Gastrocnemius medialis (tissue), 4 donors: ENCODE results near the gene RAB6D. TPM values are rescaled to one million over a fixed set of nuclear protein-coding genes. Genes with fewer than 3 reads are reported as not detected.
"Not testable (repeated sequence)": the region's sequence is repeated elsewhere in the genome, so short reads cannot be mapped to it uniquely, and the experiment has no call there.

Experiments used
- ATAC-seq, 2 donors: fragments of 150-250 bp; one replicate each; pipeline ENCODE4 v1.9.1; 2016
- DNase-seq, 2 donors: peaks; one replicate each; pipeline ENCODE4 v3.0.0-alpha.2; 2019
- H3K27ac ChIP-seq, 4 donors: fragments of 200-600 bp; sonication (generic); 1 replicate in 1 of 4; 2 replicates in 3 of 4; pipeline ENCODE4 v1.5.1; 2016 to 2018; ENCODE audit warnings: mild to moderate bottlenecking in 2 of 4, moderate library complexity in 1 of 4
- H3K27me3 ChIP-seq, 3 donors: fragments of 200-600 bp; sonication (generic) in 2 of 3; 1 replicate in 1 of 3; 2 replicates in 2 of 3; pipeline versions ENCODE4 v1.5.1 to v1.6.0; 2016 to 2019; ENCODE audit warnings: mild to moderate bottlenecking in 1 of 3, moderate library complexity in 1 of 3
- H3K36me3 ChIP-seq, 2 donors: fragments of 200-600 bp; sonication (generic) in 1 of 2; one replicate each; pipeline ENCODE4 v1.5.1; 2017 to 2018
- H3K4me1 ChIP-seq, 2 donors: fragments of 200-600 bp; sonication (generic) in 1 of 2; one replicate each; pipeline ENCODE4 v1.5.1; 2016 to 2017; ENCODE audit warnings: mild to moderate bottlenecking in 2 of 2
- H3K4me3 ChIP-seq, 4 donors: fragments of 200-600 bp; sonication (generic) in 3 of 4; 1 replicate in 1 of 4; 2 replicates in 3 of 4; pipeline ENCODE4 v1.5.1; 2016 to 2019; ENCODE audit warnings: mild to moderate bottlenecking in 2 of 4
- H3K9me3 ChIP-seq, 3 donors: fragments of 200-600 bp; sonication (generic) in 2 of 3; 1 replicate in 1 of 3; 2 replicates in 2 of 3; pipeline ENCODE4 v1.5.1; 2016 to 2019
- CTCF ChIP-seq, 5 experiments: fragments of 450-650 bp in 3 of 5; fragments of 200-600 bp in 2 of 5; sonication (generic) in 2 of 5; IDR thresholded peaks in 4 of 5; conservative IDR thresholded peaks in 1 of 5; 1 replicate in 4 of 5; 2 replicates in 1 of 5; pipeline ENCODE4 v1.5.1; 2016 to 2019; ENCODE audit warnings: antibody characterized with exemption in 5 of 5, mild to moderate bottlenecking in 3 of 5, moderate library complexity in 3 of 5
- POLR2A ChIP-seq, 2 donors: fragments of 450-650 bp; IDR thresholded peaks; one replicate each; pipeline ENCODE4 v1.6.1; 2017; ENCODE audit warnings: antibody characterized with exemption in 2 of 2, mild to moderate bottlenecking in 2 of 2, moderate library complexity in 2 of 2
- in situ Hi-C, 4 donors: fragments of 200-750 bp; cut with MboI; loops; one replicate each; pipeline versions ENCODE4 v1.15.0 to v1.8.0; 2017; ENCODE audit warnings: low sequenced_read_pairs in 4 of 4
- intact Hi-C: fragments of 100-400 bp; cut with DNase I; formaldehyde crosslinking; loops from one replicate; pipeline ENCODE4 v1.15.1; 2023; ENCODE audit warnings: low total_unique reads
- total RNA-seq, 4 donors: library from RNA; depleted of rRNA; stranded (reverse); fragments of >200 nt; gene quantifications; one replicate each; pipeline versions ENCODE4 v1.1.0 to v1.2.3, GENCODE V29; 2016

Gene RAB6D
- total RNA-seq, 4 donors from 2014 or later: not detected

- Histone ChIP-seq H3K4me3 (no peak overlapping the region), H3K27ac (no peak overlapping the region), H3K4me1 (no peaks in the 10 kb centered on the region), H3K27me3 (peaks cover 0 to 10% (median 4%) of the 10 kb centered on the region in 3 donors), H3K36me3 (no peaks in the 10 kb centered on the region), H3K9me3 (no peaks in the 10 kb centered on the region)
- ATAC-seq (no peak), DNase-seq (no peak)
- intact Hi-C loops (no loop called here), in situ Hi-C loops (loop anchor here in 1 of 4 donors (25.0 kb wide), 1 partner anchor 733 kb away; no protein-coding TSS in a partner anchor)
- no peak for TF ChIP-seq CTCF (IDR thresholded peaks at IDR 0.05 in 4 of 5, conservative IDR thresholded peaks at IDR 0.05 in 1 of 5)
- TF ChIP-seq POLR2A (IDR thresholded peaks at IDR 0.05): no peak
Observed at GRCh38 chr2:131404753-131405152, 40.8 kb upstream of the RAB6D start.

- in situ Hi-C loops: loop anchor here in 1 of 4 donors (25.0 kb wide), 1 partner anchor 735 kb away; no protein-coding TSS in a partner anchor
- intact Hi-C loops: no loop called here
- no peaks in the 10 kb centered on the region for H3K4me1 ChIP-seq
- TF ChIP-seq POLR2A (IDR thresholded peaks at IDR 0.05) (no peak), CTCF (IDR thresholded peaks at IDR 0.05 in 4 of 5, conservative IDR thresholded peaks at IDR 0.05 in 1 of 5) (no peak)
- H3K4me3 ChIP-seq: no peak overlapping the region
- peaks cover 0 to 6% (median 3%) of the 10 kb centered on the region in 3 donors for H3K27me3 ChIP-seq
- ATAC-seq: no peak
- no peaks in the 10 kb centered on the region for H3K9me3 ChIP-seq
- no peaks in the 10 kb centered on the region for H3K36me3 ChIP-seq
- no peak overlapping the region for H3K27ac ChIP-seq
- no peak for DNase-seq
Observed at GRCh38 chr2:131402320-131403039, 38.5 kb upstream of the RAB6D start.

- no peak for ATAC-seq
- Histone ChIP-seq H3K9me3 (no peaks in the 10 kb centered on the region), H3K4me1 (no peaks in the 10 kb centered on the region), H3K36me3 (no peaks in the 10 kb centered on the region), H3K27me3 (peaks cover 0 to 3% (median 3%) of the 10 kb centered on the region in 3 donors), H3K27ac (no peak overlapping the region), H3K4me3 (no peak overlapping the region)
- in situ Hi-C loops: loop anchor here in 1 of 4 donors (25.0 kb wide), 1 partner anchor 736 kb away; no protein-coding TSS in a partner anchor
- intact Hi-C loops: no loop called here
- TF ChIP-seq CTCF (IDR thresholded peaks at IDR 0.05 in 4 of 5, conservative IDR thresholded peaks at IDR 0.05 in 1 of 5) (no peak), POLR2A (IDR thresholded peaks at IDR 0.05) (no peak)
- DNase-seq: no peak
Observed at GRCh38 chr2:131400849-131401248, 36.9 kb upstream of the RAB6D start.

- DNase-seq, H3K36me3 ChIP-seq, intact Hi-C loops, H3K27me3 ChIP-seq, ATAC-seq, H3K4me1 ChIP-seq, H3K27ac ChIP-seq, H3K9me3 ChIP-seq, H3K4me3 ChIP-seq: not testable (repeated sequence)
- in situ Hi-C loops: loop anchor here in 1 of 4 donors (25.0 kb wide), 1 partner anchor 737 kb away; no protein-coding TSS in a partner anchor
Observed at GRCh38 chr2:131400441-131400840, 36.5 kb upstream of the RAB6D start.

GRCh38 chr2:131396209-131396608 lies 32.2 kb upstream of the RAB6D start:
- H3K36me3 ChIP-seq, H3K9me3 ChIP-seq, H3K4me3 ChIP-seq, ATAC-seq, in situ Hi-C loops, DNase-seq, H3K27me3 ChIP-seq, intact Hi-C loops, H3K4me1 ChIP-seq, H3K27ac ChIP-seq: not testable (repeated sequence)

GRCh38 chr2:131395024-131395645 lies 31.2 kb upstream of the RAB6D start:
- DNase-seq, in situ Hi-C loops, ATAC-seq, H3K27ac ChIP-seq, H3K36me3 ChIP-seq, H3K27me3 ChIP-seq, intact Hi-C loops, H3K9me3 ChIP-seq, H3K4me1 ChIP-seq: not testable (repeated sequence)
- H3K4me3 ChIP-seq: peak overlapping the region in 1 of 4 donors; percentile 11
